GM21825 (cell line): Measurements from ENCODE around the gene FAM184B.
"Not testable (repeated sequence)": the region's sequence is repeated elsewhere in the genome, so short reads cannot be mapped to it uniquely, and the experiment has no call there.

ENCODE experiments used
- ATAC-seq: cut with Tn5 transposase; IDR thresholded peaks from one replicate; pipeline ENCODE4 v1.9.1; 2021; ENCODE audit warnings: mild to moderate bottlenecking, moderate library complexity; ENCODE audit not compliant: unreplicated experiment

The FAM184B gene

GRCh38 chr4:17690135-17690534 lies 91.3 kb downstream of the FAM184B start:
- ATAC-seq: no peak

DNA sequence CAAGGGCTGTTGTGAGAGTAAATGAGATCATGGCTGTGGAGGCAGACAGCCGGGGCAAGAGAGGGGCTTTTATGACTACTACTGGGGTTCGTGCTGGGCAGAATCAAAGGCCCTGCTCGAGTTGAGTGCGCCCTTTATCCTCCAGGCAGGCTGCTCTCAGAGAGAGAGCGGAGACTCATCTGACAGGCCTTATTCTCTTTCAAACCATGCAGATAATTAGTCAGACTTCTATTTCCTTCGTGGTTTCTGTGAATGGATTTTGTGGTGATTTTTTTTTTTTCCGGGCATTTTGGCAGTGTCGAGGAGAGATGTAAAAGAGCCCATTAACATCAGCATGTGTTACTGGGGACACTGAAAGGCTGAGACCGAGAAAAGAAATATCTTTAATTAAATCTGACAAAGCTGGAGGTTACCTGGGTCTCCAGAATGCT lies 93.4 kb downstream of the FAM184B start:
- no peak for ATAC-seq

DNA sequence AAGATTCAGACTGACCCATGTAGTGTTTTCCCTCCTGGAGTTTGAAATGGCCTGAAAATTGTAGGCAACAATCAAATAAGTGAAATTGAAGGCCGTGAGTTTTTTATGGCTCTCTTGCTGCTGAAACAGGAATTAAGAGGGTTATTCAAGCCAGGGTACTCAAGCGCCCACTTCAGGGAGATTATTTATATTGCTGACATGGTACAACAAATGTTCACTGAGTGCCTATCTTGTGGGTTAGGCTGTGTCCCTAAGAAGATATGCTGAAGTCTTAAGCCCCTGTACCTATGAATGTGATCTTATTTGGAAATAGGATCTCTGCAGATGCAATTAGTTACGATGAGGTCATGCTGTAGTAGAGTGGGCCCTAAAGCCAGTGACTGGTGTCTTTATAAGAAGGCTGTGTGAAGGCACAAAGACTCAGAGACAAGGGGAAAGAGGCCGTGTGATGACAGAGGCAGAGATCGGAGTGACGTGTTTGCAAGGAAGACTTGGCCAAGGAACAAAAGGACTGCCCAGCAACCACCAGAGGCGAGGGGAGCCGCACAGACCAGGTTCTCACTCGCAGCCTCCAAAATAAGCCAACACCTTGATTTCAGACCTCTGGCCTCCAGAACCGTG lies 94.1 kb downstream of the FAM184B start:
- ATAC-seq: no peak

- ATAC-seq: not testable (repeated sequence)
These were observed 96.8 kb downstream of the FAM184B start for GRCh38 chr4:17684648-17685047.

GRCh38 chr4:17682222-17682566 lies 99.2 kb downstream of the FAM184B start:
- no peak for ATAC-seq

GRCh38 chr4:17681281-17682221 lies 99.9 kb downstream of the FAM184B start:
- ATAC-seq: no peak

DNA sequence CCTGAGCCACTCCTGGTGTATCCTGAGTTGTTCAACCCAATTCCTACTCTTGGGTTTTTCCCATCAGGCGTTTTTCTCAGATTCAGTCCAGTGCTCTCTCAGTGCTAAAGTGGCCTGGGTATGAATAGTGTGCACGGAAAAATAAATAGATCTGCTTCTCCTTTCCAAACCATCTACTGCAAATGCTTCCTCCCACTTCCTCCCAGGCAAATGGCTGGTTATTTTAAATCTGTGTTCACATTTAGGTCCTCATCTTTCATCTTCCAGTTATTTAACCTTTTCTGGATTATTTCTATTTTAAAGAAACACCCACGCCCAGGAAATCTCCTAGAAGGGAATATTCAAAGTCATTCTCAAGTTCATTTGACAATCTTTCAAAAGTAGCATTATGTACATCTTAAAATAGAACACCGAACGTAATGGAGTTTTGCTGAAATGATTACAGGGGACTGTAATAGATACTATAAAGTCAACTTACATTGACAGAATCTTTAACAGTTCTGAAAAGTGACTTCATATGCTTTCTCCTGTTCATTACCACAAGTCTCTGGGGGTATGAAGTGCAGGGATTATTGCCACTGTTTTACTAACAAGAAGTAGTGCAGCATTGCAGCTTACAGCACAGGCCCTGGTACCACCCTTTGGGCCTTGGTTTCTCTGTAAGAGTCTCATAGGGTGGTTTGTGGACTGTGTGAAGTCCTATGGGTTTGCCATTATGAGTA lies 100.7 kb downstream of the FAM184B start:
- no peak for ATAC-seq

- no peak for ATAC-seq
These were observed 111.0 kb downstream of the FAM184B start for GRCh38 chr4:17670423-17670822.

DNA sequence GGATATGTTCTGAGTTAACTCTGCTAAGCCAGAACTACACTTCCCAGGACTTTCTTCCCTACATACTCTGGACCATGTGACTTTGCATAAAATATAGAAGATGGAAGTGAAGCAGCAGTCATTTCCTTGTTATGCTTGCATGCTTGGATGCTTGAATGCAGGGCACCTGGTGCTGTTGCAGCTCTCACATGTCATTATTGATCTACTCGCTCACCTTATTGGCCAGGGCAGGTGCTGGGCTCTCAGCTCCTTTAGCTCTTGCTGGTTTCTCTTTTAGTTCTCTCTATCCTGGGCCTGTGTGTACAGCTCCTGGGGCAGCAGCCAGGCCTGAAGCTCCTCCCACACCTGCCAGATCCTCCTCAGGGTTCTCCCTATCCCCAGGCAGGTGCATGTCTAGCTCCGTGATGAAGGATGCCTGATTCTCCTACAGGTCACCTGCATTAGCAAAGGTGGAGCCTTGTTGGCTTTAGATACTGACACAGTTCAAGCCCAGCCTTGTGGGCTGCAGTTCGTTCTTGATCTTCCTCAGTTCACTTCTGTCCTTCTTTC lies 113.7 kb downstream of the FAM184B start:
- ATAC-seq: no peak

DNA sequence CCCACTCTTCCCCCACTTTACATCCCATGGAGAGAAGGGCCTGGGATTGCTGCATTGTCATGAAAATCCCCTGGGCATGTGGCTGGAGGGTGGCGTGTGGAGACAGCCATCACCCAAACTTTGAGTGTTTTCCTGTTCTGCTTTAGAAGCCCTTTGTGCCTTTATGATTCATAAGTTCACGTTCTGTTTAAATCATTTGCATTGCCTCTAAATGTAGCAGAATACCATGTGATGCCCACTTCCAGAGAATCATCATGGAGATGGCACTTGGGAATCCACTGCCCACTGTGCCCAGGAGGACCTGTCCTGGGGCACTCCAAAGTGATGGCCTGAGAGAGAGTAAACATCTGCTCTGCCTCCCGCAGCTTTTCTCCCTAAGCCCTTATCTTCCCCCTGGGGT lies 114.2 kb downstream of the FAM184B start:
- no peak for ATAC-seq

- ATAC-seq: no peak
These were observed 115.6 kb downstream of the FAM184B start for GRCh38 chr4:17665852-17666251.

GRCh38 chr4:17665346-17665745 lies 116.1 kb downstream of the FAM184B start:
- peak; percentile 30 for ATAC-seq

DNA sequence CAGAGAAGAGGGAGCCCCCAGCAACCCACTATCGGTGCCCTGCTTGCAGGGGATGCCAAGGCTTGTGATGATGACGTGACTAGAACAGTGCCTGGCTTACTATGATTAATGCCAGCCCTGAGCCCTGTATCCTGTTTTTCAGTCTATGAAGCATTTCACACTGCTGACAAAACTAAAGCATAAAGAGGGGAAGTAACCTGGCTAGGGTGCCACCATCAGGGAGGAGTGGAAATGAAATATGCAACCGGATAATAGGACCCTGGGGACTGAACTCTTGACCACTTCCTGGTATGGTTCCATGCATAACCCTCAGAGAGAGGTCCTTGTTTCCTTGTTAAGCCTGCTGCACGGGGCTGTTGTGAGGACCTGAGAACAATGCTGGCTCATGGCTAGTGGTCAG lies 116.7 kb downstream of the FAM184B start:
- ATAC-seq: peak; percentile 98

- ATAC-seq: no peak
These were observed 118.7 kb downstream of the FAM184B start for GRCh38 chr4:17662694-17663093.

DNA sequence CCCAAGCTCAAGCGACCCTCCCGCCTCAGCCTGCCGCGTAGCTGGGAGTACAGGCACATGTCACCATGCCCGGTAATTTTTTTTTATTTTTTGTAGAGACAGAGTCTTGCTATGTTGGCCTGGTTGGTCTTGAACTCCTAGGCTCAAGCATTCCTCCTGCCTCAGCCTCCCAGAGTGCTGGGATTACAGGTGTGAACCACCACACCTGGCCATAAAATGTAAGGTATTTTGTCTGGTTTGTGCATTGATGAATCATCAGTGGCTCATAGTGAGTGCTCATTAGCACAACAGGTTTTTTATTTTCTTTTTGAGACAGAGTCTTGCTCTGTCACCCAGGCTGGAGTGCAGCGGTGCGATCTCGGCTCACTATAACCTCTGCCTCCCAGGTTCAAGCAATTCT lies 122.2 kb downstream of the FAM184B start:
- not testable (repeated sequence) for ATAC-seq

DNA sequence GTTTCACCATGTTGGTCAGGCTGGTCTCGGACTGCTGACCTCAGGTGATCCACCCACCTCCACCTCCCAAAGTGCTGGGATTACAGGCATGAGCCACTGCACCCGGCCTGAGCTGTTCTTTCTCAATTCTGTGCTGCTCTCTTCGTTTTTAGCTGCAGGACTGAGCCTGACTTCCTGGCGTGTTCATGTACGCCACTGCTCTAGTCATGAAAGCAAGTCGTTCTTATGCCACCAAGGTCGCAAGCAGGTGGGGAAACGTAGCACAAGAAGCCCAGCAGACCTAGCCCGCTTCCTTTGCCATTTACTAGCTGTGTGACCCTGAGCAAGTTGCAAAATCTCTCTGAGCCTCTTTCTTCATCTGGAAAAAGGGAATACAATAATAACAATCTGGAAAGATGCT lies 123.6 kb downstream of the FAM184B start:
- ATAC-seq: no peak

- ATAC-seq: no peak
These were observed 124.3 kb downstream of the FAM184B start for GRCh38 chr4:17657090-17657489.

- ATAC-seq: no peak
These were observed 126.7 kb downstream of the FAM184B start for GRCh38 chr4:17654701-17655100.

- no peak for ATAC-seq
These were observed 131.0 kb downstream of the FAM184B start for GRCh38 chr4:17650406-17650805.

- ATAC-seq: no peak
These were observed 133.5 kb downstream of the FAM184B start for GRCh38 chr4:17647927-17648326.

GRCh38 chr4:17647176-17647806 lies 134.1 kb downstream of the FAM184B start:
- ATAC-seq: no peak
